ENCODE measurements around the gene JUNB.
A peak's percentile ranks its signal among the peaks of the same experiment; 100 is the strongest.

The JUNB gene

GRCh38 chr19:12833738-12834565 is 42.7 kb downstream of the JUNB start:
- TF ChIP-seq CTCF (IDR thresholded peaks at IDR 0.05; ENCODE audit: low read depth, low read length) (peak; percentile 19; the same call in 1 of the 2 replicates), EZH2phosphoT487 (IDR thresholded peaks at IDR 0.05; ENCODE audit: low read depth) (no peak)
- no peaks in the 10 kb centered on the region for H3K79me2 ChIP-seq (ENCODE audit: low read length)
- H3K9me3 ChIP-seq (ENCODE audit: insufficient read depth, low read length) = no peaks in the 10 kb centered on the region
- no peaks in the 10 kb centered on the region for H4K20me1 ChIP-seq (ENCODE audit: insufficient read depth, low read length)
- H3K36me3 ChIP-seq (replicated peaks; ENCODE audit: low read depth, low read length) = no peaks in the 10 kb centered on the region
- H3K4me1 ChIP-seq (ENCODE audit: low read length) = peaks cover 22% of the 10 kb centered on the region
- peak overlapping the region; percentile 90 for H3K4me3 ChIP-seq (ENCODE audit: low read length)
- no peak overlapping the region for H3K27ac ChIP-seq (ENCODE audit: low read length)
- peak overlapping the region; percentile 69 for H3K9ac ChIP-seq (ENCODE audit: low read length)
- H2AFZ ChIP-seq (ENCODE audit: low read depth, low read length) = peak overlapping the region; percentile 91; the same call in 1 of the 2 replicates
- H3K4me2 ChIP-seq (ENCODE audit: low read length) = peak overlapping the region; percentile 86
- peaks cover 21% of the 10 kb centered on the region for H3K27me3 ChIP-seq (ENCODE audit: low read depth, low read length)

- Histone ChIP-seq H2AFZ (ENCODE audit: low read depth, low read length) (peak within 1 kb of the TSS; percentile 91; the same call in 1 of the 2 replicates), H3K27me3 (ENCODE audit: low read depth, low read length) (peaks cover 21% of the 10 kb centered on the region), H3K9me3 (ENCODE audit: insufficient read depth, low read length) (no peaks in the 10 kb centered on the region), H3K9ac (ENCODE audit: low read length) (peak within 1 kb of the TSS; percentile 69), H3K79me2 (ENCODE audit: low read length) (peaks cover 3% of the 10 kb centered on the region; the same call in 1 of the 2 replicates), H4K20me1 (ENCODE audit: insufficient read depth, low read length) (no peaks in the 10 kb centered on the region), H3K36me3 (replicated peaks; ENCODE audit: low read depth, low read length) (no peaks in the 10 kb centered on the region), H3K27ac (ENCODE audit: low read length) (no peak within 1 kb of the TSS), H3K4me2 (ENCODE audit: low read length) (peak within 1 kb of the TSS; percentile 86), H3K4me3 (ENCODE audit: low read length) (peak within 1 kb of the TSS; percentile 90), H3K4me1 (ENCODE audit: low read length) (peaks cover 27% of the 10 kb centered on the region)
- TF ChIP-seq CTCF (IDR thresholded peaks at IDR 0.05; ENCODE audit: low read depth, low read length) (no peak), EZH2phosphoT487 (IDR thresholded peaks at IDR 0.05; ENCODE audit: low read depth) (no peak)
Observed at GRCh38 chr19:12834566-12834943, 43.3 kb downstream of the JUNB start, which contains the start of gene RTBDN. RTBDN (minus strand) TSS chr19:12834579; CDS start chr19:12829979, 4,600 bp downstream.

GRCh38 chr19:12834976-12835757 is 43.9 kb downstream of the JUNB start:
- no peak overlapping the region for H3K4me3 ChIP-seq (ENCODE audit: low read length)
- H3K36me3 ChIP-seq (replicated peaks; ENCODE audit: low read depth, low read length) = peaks cover 1% of the 10 kb centered on the region
- no peaks in the 10 kb centered on the region for H3K9me3 ChIP-seq (ENCODE audit: insufficient read depth, low read length)
- no peak overlapping the region for H3K9ac ChIP-seq (ENCODE audit: low read length)
- peaks cover 27% of the 10 kb centered on the region for H3K4me1 ChIP-seq (ENCODE audit: low read length)
- no peak overlapping the region for H3K27ac ChIP-seq (ENCODE audit: low read length)
- H3K4me2 ChIP-seq (ENCODE audit: low read length) = no peak overlapping the region
- peaks cover 21% of the 10 kb centered on the region for H3K27me3 ChIP-seq (ENCODE audit: low read depth, low read length)
- peaks cover 3% of the 10 kb centered on the region; the same call in 1 of the 2 replicates for H3K79me2 ChIP-seq (ENCODE audit: low read length)
- H4K20me1 ChIP-seq (ENCODE audit: insufficient read depth, low read length) = 0 out of 2 replicates have a peak, but pooled peaks cover 1% of the 10 kb centered on the region
- no peak overlapping the region for H2AFZ ChIP-seq (ENCODE audit: low read depth, low read length)
- no peak for TF ChIP-seq EZH2phosphoT487 (IDR thresholded peaks at IDR 0.05; ENCODE audit: low read depth)
- no peak for TF ChIP-seq CTCF (IDR thresholded peaks at IDR 0.05; ENCODE audit: low read depth, low read length)

- peaks cover 27% of the 10 kb centered on the region for H3K4me1 ChIP-seq (ENCODE audit: low read length)
- TF ChIP-seq CTCF (IDR thresholded peaks at IDR 0.05; ENCODE audit: low read depth, low read length) (no peak), EZH2phosphoT487 (IDR thresholded peaks at IDR 0.05; ENCODE audit: low read depth) (no peak)
- H3K27ac ChIP-seq (ENCODE audit: low read length) = no peak overlapping the region
- no peak overlapping the region for H2AFZ ChIP-seq (ENCODE audit: low read depth, low read length)
- no peak overlapping the region for H3K4me3 ChIP-seq (ENCODE audit: low read length)
- H3K27me3 ChIP-seq (ENCODE audit: low read depth, low read length) = peaks cover 20% of the 10 kb centered on the region
- peaks cover 8% of the 10 kb centered on the region for H3K36me3 ChIP-seq (replicated peaks; ENCODE audit: low read depth, low read length)
- no peak overlapping the region for H3K4me2 ChIP-seq (ENCODE audit: low read length)
- no peak overlapping the region for H3K9ac ChIP-seq (ENCODE audit: low read length)
- no peaks in the 10 kb centered on the region for H3K9me3 ChIP-seq (ENCODE audit: insufficient read depth, low read length)
- 0 out of 2 replicates have a peak, but pooled peaks cover 6% of the 10 kb centered on the region for H4K20me1 ChIP-seq (ENCODE audit: insufficient read depth, low read length)
- H3K79me2 ChIP-seq (ENCODE audit: low read length) = peaks cover 3% of the 10 kb centered on the region; the same call in 1 of the 2 replicates
Observed at GRCh38 chr19:12836529-12836863, 45.2 kb downstream of the JUNB start.
